AG04449 (cell line): ENCODE data around the gene POLE3.

ENCODE experiments used
- CTCF ChIA-PET: fragments of 350-600 bp; formaldehyde crosslinking; extraction: SDS; loops from one replicate; lab custom pipeline; 2021; ENCODE audit warnings: antibody characterized with exemption; lab: Yijun Ruan, JAX
- POLR2A ChIA-PET: fragments of 400-600, 350-600 bp; formaldehyde crosslinking; extraction: SDS; loops from one replicate; lab custom pipeline; 2020; ENCODE audit warnings: antibody characterized with exemption, inconsistent platforms; lab: Yijun Ruan, JAX
- DNase-seq: peaks from one replicate; pipeline ENCODE4 v3.0.0-alpha.2; 2010; ENCODE audit warnings: low read depth, low spot score
- H3K4me3 ChIP-seq: 2 replicates; pipeline ENCODE4 v1.5.1; 2011; ENCODE audit warnings: low read depth, mild to moderate bottlenecking, control low read depth, low read length
- CTCF ChIP-seq: IDR thresholded peaks from one replicate; pipeline ENCODE4 v1.5.1; 2011; ENCODE audit warnings: mild to moderate bottlenecking, moderate library complexity, low read length, control low read depth, inconsistent platforms; ENCODE audit not compliant: insufficient read depth; ENCODE audit errors: missing control alignments

Gene POLE3, protein sequence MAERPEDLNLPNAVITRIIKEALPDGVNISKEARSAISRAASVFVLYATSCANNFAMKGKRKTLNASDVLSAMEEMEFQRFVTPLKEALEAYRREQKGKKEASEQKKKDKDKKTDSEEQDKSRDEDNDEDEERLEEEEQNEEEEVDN

GRCh38 chr9:113410207-113410864 is at the start of gene POLE3, which contains the start of gene C9orf43:
Gene POLE3, minus strand, starts transcription at chr9:113410675. Its CDS starts 382 bp downstream, at chr9:113410293.
Gene C9orf43, plus strand, starts transcription at chr9:113410747. Its CDS starts 2,747 bp downstream, at chr9:113413494.
- ChIA-PET POLR2A (interaction anchor here (0.6 to 2.0 kb wide), 12 partner anchors 9 to 260 kb away, joined by 3 to 18 read pairs (median 4); partner anchors contain the start of genes ALAD, CDC26, PRPF4 and SLC31A2), CTCF (interaction anchor here (0.7 to 8.7 kb wide), 12 partner anchors 10 to 253 kb away, joined by 3 to 132 read pairs (median 8); partner anchors contain the start of genes ALAD, CDC26 and PRPF4)
- peak; percentile 59 for DNase-seq
- TF ChIP-seq CTCF, result no peak
- H3K4me3 ChIP-seq, result peak within 1 kb of the TSS; percentile 88

DNA sequence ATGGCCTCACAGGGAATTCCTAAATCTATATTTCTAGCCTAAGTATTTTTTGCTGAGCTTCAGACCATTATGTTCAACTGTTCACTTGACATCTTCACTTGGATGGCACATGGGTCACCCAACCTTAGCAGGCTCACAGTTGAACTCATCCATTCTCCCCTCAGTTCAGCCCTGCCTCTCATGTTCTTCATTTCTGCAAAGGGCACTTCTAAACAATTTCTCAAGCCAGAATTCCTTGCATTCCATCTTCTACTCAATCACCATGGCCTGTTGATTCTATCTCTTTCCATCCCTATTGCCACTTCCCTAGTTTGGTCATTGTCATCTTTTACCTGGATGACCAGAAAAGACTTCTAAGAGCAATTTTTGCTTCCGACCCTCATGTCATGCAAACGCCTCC is 45.8 kb upstream of the POLE3 start:
- no peak for DNase-seq
- POLR2A ChIA-PET, result interaction anchor here (1.0 to 2.0 kb wide), 2 partner anchors 108 to 123 kb away, joined by 3 to 12 read pairs; no protein-coding TSS in a partner anchor

DNA sequence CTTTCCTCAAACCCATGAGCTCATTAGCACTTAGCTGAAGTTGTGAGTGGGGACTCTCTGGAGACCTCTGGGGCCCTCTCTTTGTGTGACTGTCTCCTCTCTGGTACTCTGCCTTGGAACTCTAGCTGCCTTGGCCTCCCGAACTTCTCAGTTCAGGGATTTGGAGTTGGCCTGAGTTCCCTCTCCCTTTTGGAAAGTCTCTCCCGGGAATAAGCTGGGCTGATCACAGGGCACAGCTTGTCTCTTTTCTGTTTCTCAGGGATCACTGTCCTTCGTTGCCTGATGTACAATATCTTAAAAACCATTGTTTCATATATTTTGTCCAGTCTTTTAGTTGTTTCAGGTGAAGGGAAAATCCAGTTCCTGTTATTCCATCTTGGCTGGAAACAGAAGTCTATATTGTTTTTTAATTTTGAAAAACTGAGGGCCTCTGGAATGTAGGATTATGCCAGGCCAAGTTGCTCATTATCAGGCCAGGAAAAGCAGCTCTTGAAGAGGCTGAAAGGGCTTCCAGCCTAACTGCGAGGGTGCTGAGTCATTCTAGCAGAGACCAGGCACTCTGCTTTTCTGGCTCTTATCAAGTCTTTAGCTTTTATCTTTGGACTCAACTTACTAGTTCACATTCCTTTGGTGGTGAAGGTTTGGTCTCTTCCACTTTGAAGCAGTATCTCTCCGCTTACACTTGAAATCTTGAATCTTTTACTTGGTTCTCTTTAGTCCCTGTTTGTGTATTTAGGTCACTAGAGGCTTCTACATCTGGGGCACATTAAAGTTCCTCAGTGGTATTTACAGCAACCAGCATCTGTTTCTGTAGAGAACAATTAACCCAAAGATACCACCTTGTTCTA is 44.7 kb upstream of the POLE3 start:
- ChIA-PET POLR2A (interaction anchor here (0.6 to 2.0 kb wide), 6 partner anchors 45 to 140 kb away, joined by 3 to 12 read pairs (median 3); partner anchors contain the start of genes C9orf43 and POLE3), CTCF (interaction anchor here (0.7 to 4.4 kb wide), 12 partner anchors 9 to 202 kb away, joined by 3 to 67 read pairs (median 4); no protein-coding TSS in a partner anchor)
- DNase-seq, result peak; percentile 67
- TF ChIP-seq CTCF, result no peak
- H3K4me3 ChIP-seq, result no peak overlapping the region

More for the DNA sequence above, 45.8 kb upstream of the POLE3 start:
- CTCF ChIA-PET, result interaction anchor here (0.9 to 4.4 kb wide), 5 partner anchors 10 to 201 kb away, joined by 3 to 67 read pairs (median 41); no protein-coding TSS in a partner anchor
- H3K4me3 ChIP-seq, result no peak overlapping the region
- no peak for TF ChIP-seq CTCF

DNA sequence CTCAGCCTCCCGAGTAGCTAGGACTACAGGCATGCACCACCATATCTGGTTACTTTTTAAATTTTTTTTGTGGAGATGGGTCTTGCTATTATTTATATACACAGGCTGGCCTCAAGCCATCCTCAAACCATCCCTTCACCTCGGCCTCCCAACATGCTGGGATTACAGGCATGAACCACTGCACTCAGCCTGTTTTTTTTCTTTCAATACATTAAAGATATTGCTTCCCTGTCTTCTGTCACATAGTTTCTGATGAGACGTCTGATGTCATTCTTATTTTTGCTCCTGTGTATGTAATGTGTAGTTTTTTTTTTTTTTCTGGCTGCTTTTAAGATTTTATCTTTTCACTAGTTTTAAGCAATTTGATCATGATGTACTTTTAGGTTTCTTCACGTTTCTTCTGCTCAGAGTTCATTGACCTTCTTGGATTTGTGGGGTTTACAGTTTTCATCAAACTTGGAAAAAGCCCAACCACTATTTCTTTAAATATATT is 41.7 kb upstream of the POLE3 start:
- CTCF ChIA-PET, result interaction anchor here (0.6 to 10.1 kb wide), 4 partner anchors 21 to 400 kb away, joined by 3 to 482 read pairs (median 204); no protein-coding TSS in a partner anchor
- TF ChIP-seq CTCF, result no peak
- no peak for DNase-seq
- H3K4me3 ChIP-seq, result no peak overlapping the region
- POLR2A ChIA-PET, result interaction anchor here (1.2 kb wide), 1 partner anchor 127 kb away, joined by 3 read pairs; no protein-coding TSS in a partner anchor

DNA sequence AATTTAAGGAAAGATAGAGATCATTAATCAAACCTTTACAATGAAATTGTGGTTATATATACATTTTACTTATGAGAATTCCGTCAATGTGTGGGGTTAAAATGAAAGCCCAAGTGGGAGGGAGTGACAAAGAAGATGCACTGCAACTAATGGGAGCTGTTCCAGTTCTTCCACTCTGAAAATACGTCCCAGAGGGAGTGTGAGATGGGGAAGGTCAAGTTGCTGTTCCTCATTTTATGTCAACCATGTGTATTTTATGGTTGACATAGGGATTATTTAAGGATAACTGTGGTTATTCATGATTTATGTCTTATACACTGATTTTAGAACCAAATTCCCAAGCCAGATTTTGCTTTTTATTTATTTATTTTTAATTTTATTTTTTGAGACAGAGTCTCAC is 38.9 kb upstream of the POLE3 start:
- ChIA-PET CTCF (interaction anchor here (10.1 kb wide), 2 partner anchors 139 to 206 kb away, joined by 405 to 482 read pairs; no protein-coding TSS in a partner anchor), POLR2A (no interaction called here)
- TF ChIP-seq CTCF, result no peak
- DNase-seq, result no peak
- H3K4me3 ChIP-seq, result no peak overlapping the region
